ENCODE data around the gene MGST2.

GRCh38 chr4:139709660-139710059 lies 44.0 kb downstream of the MGST2 start:
- TF ChIP-seq, protein P1, sequence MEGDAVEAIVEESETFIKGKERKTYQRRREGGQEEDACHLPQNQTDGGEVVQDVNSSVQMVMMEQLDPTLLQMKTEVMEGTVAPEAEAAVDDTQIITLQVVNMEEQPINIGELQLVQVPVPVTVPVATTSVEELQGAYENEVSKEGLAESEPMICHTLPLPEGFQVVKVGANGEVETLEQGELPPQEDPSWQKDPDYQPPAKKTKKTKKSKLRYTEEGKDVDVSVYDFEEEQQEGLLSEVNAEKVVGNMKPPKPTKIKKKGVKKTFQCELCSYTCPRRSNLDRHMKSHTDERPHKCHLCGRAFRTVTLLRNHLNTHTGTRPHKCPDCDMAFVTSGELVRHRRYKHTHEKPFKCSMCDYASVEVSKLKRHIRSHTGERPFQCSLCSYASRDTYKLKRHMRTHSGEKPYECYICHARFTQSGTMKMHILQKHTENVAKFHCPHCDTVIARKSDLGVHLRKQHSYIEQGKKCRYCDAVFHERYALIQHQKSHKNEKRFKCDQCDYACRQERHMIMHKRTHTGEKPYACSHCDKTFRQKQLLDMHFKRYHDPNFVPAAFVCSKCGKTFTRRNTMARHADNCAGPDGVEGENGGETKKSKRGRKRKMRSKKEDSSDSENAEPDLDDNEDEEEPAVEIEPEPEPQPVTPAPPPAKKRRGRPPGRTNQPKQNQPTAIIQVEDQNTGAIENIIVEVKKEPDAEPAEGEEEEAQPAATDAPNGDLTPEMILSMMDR (conservative IDR thresholded peaks at IDR 0.05; ENCODE audit: low read depth in 2 of 2) = no peak
- no peak for TF ChIP-seq EZH2phosphoT487 (IDR thresholded peaks at IDR 0.05; ENCODE audit: unreplicated experiment)
- TF ChIP-seq, protein P2, sequence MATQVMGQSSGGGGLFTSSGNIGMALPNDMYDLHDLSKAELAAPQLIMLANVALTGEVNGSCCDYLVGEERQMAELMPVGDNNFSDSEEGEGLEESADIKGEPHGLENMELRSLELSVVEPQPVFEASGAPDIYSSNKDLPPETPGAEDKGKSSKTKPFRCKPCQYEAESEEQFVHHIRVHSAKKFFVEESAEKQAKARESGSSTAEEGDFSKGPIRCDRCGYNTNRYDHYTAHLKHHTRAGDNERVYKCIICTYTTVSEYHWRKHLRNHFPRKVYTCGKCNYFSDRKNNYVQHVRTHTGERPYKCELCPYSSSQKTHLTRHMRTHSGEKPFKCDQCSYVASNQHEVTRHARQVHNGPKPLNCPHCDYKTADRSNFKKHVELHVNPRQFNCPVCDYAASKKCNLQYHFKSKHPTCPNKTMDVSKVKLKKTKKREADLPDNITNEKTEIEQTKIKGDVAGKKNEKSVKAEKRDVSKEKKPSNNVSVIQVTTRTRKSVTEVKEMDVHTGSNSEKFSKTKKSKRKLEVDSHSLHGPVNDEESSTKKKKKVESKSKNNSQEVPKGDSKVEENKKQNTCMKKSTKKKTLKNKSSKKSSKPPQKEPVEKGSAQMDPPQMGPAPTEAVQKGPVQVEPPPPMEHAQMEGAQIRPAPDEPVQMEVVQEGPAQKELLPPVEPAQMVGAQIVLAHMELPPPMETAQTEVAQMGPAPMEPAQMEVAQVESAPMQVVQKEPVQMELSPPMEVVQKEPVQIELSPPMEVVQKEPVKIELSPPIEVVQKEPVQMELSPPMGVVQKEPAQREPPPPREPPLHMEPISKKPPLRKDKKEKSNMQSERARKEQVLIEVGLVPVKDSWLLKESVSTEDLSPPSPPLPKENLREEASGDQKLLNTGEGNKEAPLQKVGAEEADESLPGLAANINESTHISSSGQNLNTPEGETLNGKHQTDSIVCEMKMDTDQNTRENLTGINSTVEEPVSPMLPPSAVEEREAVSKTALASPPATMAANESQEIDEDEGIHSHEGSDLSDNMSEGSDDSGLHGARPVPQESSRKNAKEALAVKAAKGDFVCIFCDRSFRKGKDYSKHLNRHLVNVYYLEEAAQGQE (IDR thresholded peaks at IDR 0.05; ENCODE audit: unreplicated experiment) = no peak
- no peak for TF ChIP-seq EZH2 (IDR thresholded peaks at IDR 0.05; ENCODE audit: low read depth, unreplicated experiment)
- TF ChIP-seq POLR2AphosphoS5 (IDR thresholded peaks at IDR 0.05; ENCODE audit: low read depth) = no peak
- TF ChIP-seq, protein P3, sequence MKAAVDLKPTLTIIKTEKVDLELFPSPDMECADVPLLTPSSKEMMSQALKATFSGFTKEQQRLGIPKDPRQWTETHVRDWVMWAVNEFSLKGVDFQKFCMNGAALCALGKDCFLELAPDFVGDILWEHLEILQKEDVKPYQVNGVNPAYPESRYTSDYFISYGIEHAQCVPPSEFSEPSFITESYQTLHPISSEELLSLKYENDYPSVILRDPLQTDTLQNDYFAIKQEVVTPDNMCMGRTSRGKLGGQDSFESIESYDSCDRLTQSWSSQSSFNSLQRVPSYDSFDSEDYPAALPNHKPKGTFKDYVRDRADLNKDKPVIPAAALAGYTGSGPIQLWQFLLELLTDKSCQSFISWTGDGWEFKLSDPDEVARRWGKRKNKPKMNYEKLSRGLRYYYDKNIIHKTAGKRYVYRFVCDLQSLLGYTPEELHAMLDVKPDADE (IDR thresholded peaks at IDR 0.05) = no peak

Measured in GM23338 (cell line).